SH-SY5Y (cell line): ENCODE results near the gene PWWP2B.

ENCODE experiments used
- GATA2 ChIP-seq: IDR thresholded peaks from 2 replicates; pipeline ENCODE4 v1.6.1; 2011; ENCODE audit warnings: mild to moderate bottlenecking, low read depth, low read length
- GATA3 ChIP-seq: IDR thresholded peaks from 2 replicates; pipeline ENCODE4 v1.6.1; 2011; ENCODE audit warnings: low read depth, mild to moderate bottlenecking, low read length, moderate library complexity

GRCh38 chr10:132388891-132389432, 8.0 kb upstream of the PWWP2B start:
- TF ChIP-seq GATA2 (no peak), GATA3 (no peak)
